KBM-7 (cell line): ENCODE results near the gene PTTG2.
"Not testable (repeated sequence)": the region's sequence is repeated elsewhere in the genome, so short reads cannot be mapped to it uniquely, and the experiment has no call there.

Experiments
- DNase-seq: peaks from one replicate; pipeline ENCODE4 v3.0.0-alpha.2; 2015
- in situ Hi-C: fragments of 300-500 bp; cut with MboI; formaldehyde crosslinking; loops from 2 replicates; pipeline ENCODE4 v1.14.3; 2020; ENCODE audit warnings: low sequenced_read_pairs, low pct_unique_long_range_greater_than_20kb, mixed read lengths

The PTTG2 gene

GRCh38 chr4:37953156-37953555 is 7.0 kb upstream of the PTTG2 start:
- in situ Hi-C loops, result no loop called here
- no peak for DNase-seq

- DNase-seq, result no peak
- in situ Hi-C loops, result no loop called here
Observed at GRCh38 chr4:37953620-37954293, 6.4 kb upstream of the PTTG2 start.

GRCh38 chr4:37956941-37957340 is 3.3 kb upstream of the PTTG2 start:
- in situ Hi-C loops, result no loop called here
- DNase-seq, result no peak

GRCh38 chr4:37958932-37959331 is 1.3 kb upstream of the PTTG2 start:
- no peak for DNase-seq
- in situ Hi-C loops, result no loop called here

- in situ Hi-C loops, result no loop called here
Observed at GRCh38 chr4:37960679-37961450, 667 bp downstream of the PTTG2 start.

GRCh38 chr4:37964734-37965457 is 4.7 kb downstream of the PTTG2 start:
- DNase-seq, result no peak
- in situ Hi-C loops, result no loop called here

More at GRCh38 chr4:37960679-37961450, 667 bp downstream of the PTTG2 start:
- DNase-seq, result no peak

GRCh38 chr4:37966044-37966443 is 5.8 kb downstream of the PTTG2 start:
- in situ Hi-C loops, result no loop called here
- no peak for DNase-seq

- no peak for DNase-seq
- in situ Hi-C loops, result no loop called here
Observed at GRCh38 chr4:37967736-37968135, 7.5 kb downstream of the PTTG2 start.

GRCh38 chr4:37968747-37969146 is 8.5 kb downstream of the PTTG2 start:
- in situ Hi-C loops, result no loop called here
- no peak for DNase-seq

GRCh38 chr4:37970702-37971101 is 10.5 kb downstream of the PTTG2 start:
- peak; percentile 89 for DNase-seq
- in situ Hi-C loops, result no loop called here

GRCh38 chr4:37971202-37971601 is 11.0 kb downstream of the PTTG2 start:
- no peak for DNase-seq
- in situ Hi-C loops, result no loop called here

GRCh38 chr4:37973441-37973840 is 13.2 kb downstream of the PTTG2 start:
- in situ Hi-C loops, result no loop called here
- DNase-seq, result no peak

GRCh38 chr4:37975321-37975822 is 15.2 kb downstream of the PTTG2 start:
- in situ Hi-C loops, DNase-seq: not testable (repeated sequence)

- no peak for DNase-seq
- in situ Hi-C loops, result no loop called here
Observed at GRCh38 chr4:37976507-37976906, 16.3 kb downstream of the PTTG2 start.

- peak; percentile 74 for DNase-seq
Observed at GRCh38 chr4:37976991-37977470, 16.8 kb downstream of the PTTG2 start.

GRCh38 chr4:37977471-37978247 is 17.5 kb downstream of the PTTG2 start:
- in situ Hi-C loops, result no loop called here
- peak; percentile 76 for DNase-seq

More at GRCh38 chr4:37976991-37977470, 16.8 kb downstream of the PTTG2 start:
- in situ Hi-C loops, result no loop called here

- DNase-seq, result no peak
- in situ Hi-C loops, result no loop called here
Observed at GRCh38 chr4:37978248-37978924, 18.2 kb downstream of the PTTG2 start.

- in situ Hi-C loops, result no loop called here
- DNase-seq, result no peak
Observed at GRCh38 chr4:37980246-37980645, 20.0 kb downstream of the PTTG2 start.
